ENCODE measurements around the gene RBBP8NL. TPM values are rescaled to one million over a fixed set of nuclear protein-coding genes. Genes with fewer than 3 reads are reported as not detected.
"Not testable (repeated sequence)": the region's sequence is repeated elsewhere in the genome, so short reads cannot be mapped to it uniquely, and the experiment has no call there.

RBBP8NL gene
- total RNA-seq, 2 experiments from 2014 or later = not detected

DNA sequence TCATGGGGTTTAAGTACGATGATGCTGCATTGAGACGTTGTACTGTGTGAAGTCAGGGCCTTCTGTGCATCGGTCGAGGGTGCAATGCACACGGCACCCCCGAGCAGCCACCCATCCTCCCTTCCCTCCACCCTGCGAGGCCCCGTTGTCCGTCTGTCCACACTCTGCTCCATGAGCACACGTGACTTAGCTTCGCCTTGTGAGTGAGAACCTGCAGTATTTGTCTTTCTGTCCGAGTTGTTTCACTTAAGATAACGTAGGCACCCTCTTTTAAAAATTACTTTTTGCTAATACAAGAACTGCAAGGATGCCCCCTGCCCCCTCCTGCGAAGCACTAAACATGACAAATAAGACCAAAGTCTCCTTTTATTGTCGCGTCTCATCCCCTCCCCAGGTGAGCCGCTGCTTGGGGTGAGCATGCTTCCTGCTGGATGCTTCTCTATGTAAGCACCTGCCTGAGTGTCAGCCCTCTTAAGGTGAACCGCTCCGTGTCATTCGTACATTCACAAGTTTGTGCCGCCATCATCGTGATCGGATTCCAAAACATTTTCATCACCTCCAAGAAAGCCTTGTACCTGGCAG is 3.6 kb upstream of the RBBP8NL start:
- intact Hi-C loops (cut with DNase I, micrococcal nuclease) = no loop called here

DNA sequence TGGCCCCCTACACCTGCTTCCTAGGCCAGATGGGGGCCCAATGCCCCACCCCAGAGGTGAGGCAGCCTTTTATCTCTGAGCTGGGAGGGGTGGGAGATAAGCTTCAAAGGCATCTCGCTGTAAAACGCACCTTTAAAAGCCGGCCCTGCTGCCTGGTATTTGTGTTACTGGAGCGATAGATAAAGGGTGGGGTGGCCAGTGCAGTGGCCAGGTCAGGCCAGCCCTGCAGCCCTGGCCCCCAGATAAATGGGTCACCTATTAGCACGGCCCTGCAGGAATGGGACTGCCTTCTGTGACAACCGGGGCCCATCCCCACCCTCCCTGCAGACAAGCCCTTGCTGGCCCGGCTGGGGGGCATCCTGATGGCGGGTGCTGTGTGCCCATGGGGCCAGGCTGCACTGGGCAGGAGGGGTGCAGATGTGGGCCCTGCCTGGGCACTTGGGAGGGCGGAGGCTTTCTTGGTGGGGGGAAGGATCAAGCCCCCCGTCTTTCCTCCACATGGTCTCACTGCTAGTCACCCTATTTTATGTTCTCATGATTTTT is 3.0 kb upstream of the RBBP8NL start:
- DNase-seq (no peak), ATAC-seq (no peak)
- CTCF ChIA-PET = no interaction called here
- Mint-ChIP-seq H3K27me3 (peaks cover 8% of the 10 kb centered on the region), H3K4me3 (no peak overlapping the region), H3K4me1 (no peaks in the 10 kb centered on the region), H3K9me3 (ENCODE audit: low read depth) (no peaks in the 10 kb centered on the region), H3K27ac (no peak overlapping the region), H3K36me3 (ENCODE audit: low read depth) (no peaks in the 10 kb centered on the region)
- intact Hi-C loops (cut with DNase I, micrococcal nuclease) = no loop called here
- POLR2A ChIA-PET = no interaction called here

More for the DNA sequence above, 3.6 kb upstream of the RBBP8NL start:
- Mint-ChIP-seq H3K4me3 (no peak overlapping the region), H3K4me1 (no peaks in the 10 kb centered on the region), H3K27ac (no peak overlapping the region), H3K36me3 (ENCODE audit: low read depth) (no peaks in the 10 kb centered on the region), H3K9me3 (ENCODE audit: low read depth) (no peaks in the 10 kb centered on the region), H3K27me3 (peaks cover 9% of the 10 kb centered on the region)
- ATAC-seq (no peak), DNase-seq (no peak)
- CTCF ChIA-PET = no interaction called here
- POLR2A ChIA-PET = no interaction called here

DNA sequence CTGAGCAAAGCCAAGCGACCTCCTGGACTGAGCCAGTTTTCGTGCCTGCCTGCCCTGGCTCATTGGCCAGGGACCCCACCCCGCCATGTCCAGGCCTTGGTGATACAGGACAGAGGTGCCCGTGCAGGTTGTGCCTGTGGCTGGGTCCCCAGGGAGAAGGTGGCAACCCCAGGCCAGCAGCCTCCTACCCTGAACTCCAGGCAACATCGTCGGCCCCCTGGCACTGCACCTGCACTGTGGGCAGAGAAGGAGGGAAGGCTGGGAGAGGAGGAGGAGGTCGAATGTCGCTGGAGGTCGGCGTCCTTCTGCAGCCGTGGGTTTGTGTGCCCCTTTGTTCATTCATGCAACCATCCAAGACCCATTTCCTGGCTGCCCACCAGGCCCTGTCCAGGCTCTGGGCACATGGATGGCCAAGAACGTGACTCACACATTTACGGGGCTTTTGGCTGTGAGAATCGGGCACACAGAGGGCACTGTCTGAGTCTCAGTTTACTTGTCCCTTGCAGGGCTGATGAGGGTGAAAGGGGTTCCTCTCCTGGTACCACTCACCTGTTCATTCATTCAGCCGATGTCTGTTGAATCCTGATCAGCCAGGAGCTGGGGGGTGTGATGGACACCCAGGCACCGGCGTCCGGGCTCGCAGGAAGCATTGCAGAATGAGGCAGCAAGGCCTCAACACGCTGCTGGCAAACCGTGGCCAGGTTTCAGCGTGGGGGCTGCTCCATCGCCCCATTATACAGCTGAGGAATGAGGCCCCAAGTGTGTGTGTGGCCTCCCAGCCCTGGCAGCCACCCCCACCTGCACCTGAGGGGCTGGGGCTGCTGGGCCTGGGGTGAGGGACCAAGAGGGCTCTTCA is 2.3 kb upstream of the RBBP8NL start:
- no peaks in the 10 kb centered on the region for H3K4me1 Mint-ChIP-seq

DNA sequence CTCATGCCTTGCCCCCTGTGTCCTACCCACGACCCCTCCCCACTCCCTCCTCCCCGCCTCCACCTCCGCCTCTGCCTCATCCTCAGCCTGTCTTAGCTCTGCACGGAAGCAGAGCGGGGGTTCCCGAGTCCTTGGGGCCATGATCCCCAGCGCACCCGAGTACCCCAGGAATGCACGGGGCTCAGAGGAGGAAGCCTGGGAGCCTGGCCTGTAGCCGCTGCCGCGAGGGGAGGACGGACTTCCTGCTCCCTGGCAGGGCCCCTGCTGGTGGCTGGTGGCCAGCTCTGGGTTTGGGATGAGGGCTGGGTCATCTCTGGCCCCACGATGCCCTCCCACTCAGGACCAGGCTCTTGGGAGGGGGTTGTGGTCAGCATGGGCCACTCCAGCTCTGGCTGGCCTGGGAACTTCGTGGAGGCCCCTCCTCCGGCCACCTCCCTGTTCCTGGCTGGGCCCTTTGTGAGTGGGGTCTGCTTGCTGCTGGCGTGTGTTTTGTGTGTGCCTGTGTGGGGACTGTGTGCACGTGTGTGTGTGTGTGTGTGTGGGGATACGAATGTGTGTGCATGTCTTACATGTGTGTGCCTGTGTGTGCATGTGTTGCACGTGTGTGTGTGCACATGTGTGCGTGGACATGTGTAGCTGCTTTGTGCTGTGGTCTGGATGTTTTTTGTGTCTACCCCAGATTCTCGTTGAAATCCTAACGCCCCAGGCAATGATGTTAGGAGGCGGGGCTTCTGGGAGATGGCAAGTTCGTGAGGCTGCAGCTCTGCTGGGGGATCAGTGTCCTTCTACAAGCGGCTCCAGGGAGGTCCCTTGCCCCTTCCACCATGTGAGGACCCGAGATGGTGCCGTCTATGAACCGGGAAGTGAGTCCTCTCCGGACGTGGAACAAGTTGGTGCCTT is 1.3 kb upstream of the RBBP8NL start:
- H3K27ac Mint-ChIP-seq = no peak overlapping the region
- POLR2A ChIA-PET = no interaction called here
- no peaks in the 10 kb centered on the region for H3K9me3 Mint-ChIP-seq (ENCODE audit: low read depth)
- H3K27me3 Mint-ChIP-seq = peaks cover 3% of the 10 kb centered on the region
- CTCF ChIA-PET = interaction anchor here (0.7 kb wide), 1 partner anchor 34 kb away, joined by 3 read pairs; no protein-coding TSS in a partner anchor
- no peak for ATAC-seq
- H3K4me3 Mint-ChIP-seq = no peak overlapping the region
- intact Hi-C loops (cut with DNase I, micrococcal nuclease) = no loop called here
- DNase-seq = no peak
- H3K36me3 Mint-ChIP-seq (ENCODE audit: low read depth) = no peaks in the 10 kb centered on the region
- no peaks in the 10 kb centered on the region for H3K4me1 Mint-ChIP-seq

More for the DNA sequence above, 2.3 kb upstream of the RBBP8NL start:
- no peak overlapping the region for H3K27ac Mint-ChIP-seq
- POLR2A ChIA-PET = no interaction called here
- H3K36me3 Mint-ChIP-seq (ENCODE audit: low read depth) = no peaks in the 10 kb centered on the region
- DNase-seq = no peak
- intact Hi-C loops (cut with DNase I, micrococcal nuclease) = no loop called here
- no peak for ATAC-seq
- peaks cover 6% of the 10 kb centered on the region for H3K27me3 Mint-ChIP-seq
- CTCF ChIA-PET = no interaction called here
- no peaks in the 10 kb centered on the region for H3K9me3 Mint-ChIP-seq (ENCODE audit: low read depth)
- H3K4me3 Mint-ChIP-seq = no peak overlapping the region

DNA sequence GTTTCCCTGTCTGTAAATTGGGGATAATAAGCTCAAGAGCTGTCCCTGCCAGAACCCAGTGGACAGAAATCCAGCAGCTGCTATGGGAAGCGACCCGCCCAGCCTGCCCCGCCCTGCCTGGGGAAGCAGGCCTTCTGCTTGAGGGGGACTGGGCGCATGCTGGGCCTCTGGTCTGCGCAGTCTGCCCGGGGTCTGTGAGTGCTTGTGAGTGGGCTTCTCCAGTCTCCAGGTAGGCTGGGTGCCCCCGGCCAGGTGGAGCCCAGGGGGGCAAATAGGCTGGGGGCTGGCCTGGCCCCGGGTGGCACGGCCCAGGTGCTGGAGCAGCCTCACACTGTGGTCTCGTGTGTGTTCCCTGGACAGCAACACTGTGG is 648 bp upstream of the RBBP8NL start:
- Mint-ChIP-seq H3K9me3 (ENCODE audit: low read depth) (no peaks in the 10 kb centered on the region), H3K27me3 (peaks cover 2% of the 10 kb centered on the region), H3K4me3 (no peak overlapping the region), H3K4me1 (no peaks in the 10 kb centered on the region), H3K36me3 (ENCODE audit: low read depth) (no peaks in the 10 kb centered on the region), H3K27ac (no peak overlapping the region)
- CTCF ChIA-PET = no interaction called here
- POLR2A ChIA-PET = no interaction called here
- intact Hi-C loops (cut with DNase I, micrococcal nuclease) = no loop called here
- ATAC-seq = no peak
- DNase-seq = no peak

DNA sequence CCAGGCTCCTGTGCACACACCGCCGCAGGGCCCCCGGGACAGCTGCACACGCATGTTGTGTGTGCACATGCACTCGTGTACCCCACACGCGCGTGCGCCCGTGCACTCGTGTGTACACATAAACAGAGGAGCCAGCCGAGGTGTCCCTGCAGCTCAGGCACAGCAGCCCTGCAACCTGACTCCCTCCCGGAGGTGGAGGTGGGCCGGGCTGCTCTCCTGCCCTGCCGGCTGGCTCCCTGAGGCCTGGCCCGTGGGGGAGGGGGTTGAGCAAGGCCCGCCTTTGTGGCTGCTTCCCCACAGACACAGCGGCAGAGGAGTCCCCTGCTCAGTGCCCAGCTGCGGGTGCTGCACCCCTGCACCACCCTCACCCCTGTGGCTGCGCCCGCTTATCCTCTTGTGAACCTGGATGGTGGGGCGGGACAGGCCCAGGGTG is 624 bp downstream of the RBBP8NL start:
- ChIA-PET CTCF (no interaction called here), POLR2A (no interaction called here)
- no peaks in the 10 kb centered on the region for H3K9me3 Mint-ChIP-seq (ENCODE audit: low read depth)

DNA sequence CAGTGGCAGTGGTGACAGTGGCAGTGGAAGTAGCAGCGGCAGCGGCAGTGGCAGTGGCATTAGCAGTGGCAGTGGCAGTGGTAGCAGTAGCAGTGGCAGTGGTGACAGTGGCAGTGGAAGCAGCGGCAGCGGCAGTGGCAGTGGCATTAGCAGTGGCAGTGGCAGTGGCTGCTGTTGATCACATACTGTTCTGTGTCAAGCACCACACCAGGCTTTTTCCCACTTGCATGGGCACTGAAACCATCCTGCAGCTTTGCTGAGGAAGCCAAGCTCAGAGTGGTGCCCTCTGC is 1.3 kb downstream of the RBBP8NL start:
- H3K36me3 Mint-ChIP-seq (ENCODE audit: low read depth); DNase-seq; CTCF ChIA-PET; H3K27ac Mint-ChIP-seq; H3K4me1 Mint-ChIP-seq; ATAC-seq; H3K27me3 Mint-ChIP-seq; H3K4me3 Mint-ChIP-seq; intact Hi-C loops (cut with DNase I, micrococcal nuclease); POLR2A ChIA-PET; H3K9me3 Mint-ChIP-seq (ENCODE audit: low read depth): not testable (repeated sequence)

More for the DNA sequence above, 624 bp downstream of the RBBP8NL start:
- H3K27me3 Mint-ChIP-seq = peaks cover 2% of the 10 kb centered on the region
- H3K4me1 Mint-ChIP-seq = no peaks in the 10 kb centered on the region
- H3K4me3 Mint-ChIP-seq = no peak overlapping the region
- DNase-seq (no peak), ATAC-seq (no peak)
- intact Hi-C loops (cut with DNase I, micrococcal nuclease) = no loop called here
- H3K36me3 Mint-ChIP-seq (ENCODE audit: low read depth) = no peaks in the 10 kb centered on the region
- no peak overlapping the region for H3K27ac Mint-ChIP-seq

DNA sequence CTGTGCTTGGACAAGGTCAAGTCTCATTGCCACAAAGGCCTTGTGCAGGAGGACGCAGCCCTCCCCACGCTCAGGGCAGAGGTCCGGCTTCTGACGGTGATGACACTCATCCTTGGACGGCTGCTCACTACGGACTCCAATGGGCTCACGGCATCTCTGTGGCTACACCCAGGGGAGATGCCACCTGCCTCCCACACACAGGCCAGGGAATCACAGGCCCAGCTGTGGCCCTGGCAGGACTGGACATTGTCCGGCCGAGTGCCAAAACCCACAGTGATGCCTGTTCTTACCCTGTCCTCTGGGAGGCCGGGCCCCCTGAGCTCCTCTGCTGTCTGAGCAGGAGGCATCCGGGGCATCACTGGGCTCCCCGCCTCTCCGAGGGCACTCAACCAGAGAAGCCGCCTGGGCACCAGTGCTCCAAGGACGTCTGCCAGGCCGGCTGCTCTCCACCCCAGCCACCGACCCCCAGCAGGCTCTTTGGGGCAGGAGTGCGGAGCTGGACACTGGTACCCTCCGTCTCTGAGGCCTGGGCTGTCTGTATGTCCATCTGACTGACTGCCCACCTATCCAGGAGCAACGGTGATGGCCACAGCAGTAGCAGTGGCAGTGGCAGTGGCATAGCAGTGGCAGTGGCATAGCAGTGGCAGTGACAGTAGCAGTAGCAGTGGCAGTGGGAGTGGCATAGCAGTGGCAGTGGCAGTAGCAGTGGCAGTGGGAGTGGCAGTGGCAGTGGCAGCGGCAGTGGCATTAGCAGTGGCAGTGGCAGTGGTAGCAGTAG is 1.9 kb downstream of the RBBP8NL start:
- Mint-ChIP-seq H3K4me1 (no peaks in the 10 kb centered on the region), H3K9me3 (ENCODE audit: low read depth) (peaks cover 3% of the 10 kb centered on the region), H3K27ac (no peak overlapping the region), H3K36me3 (ENCODE audit: low read depth) (no peaks in the 10 kb centered on the region), H3K27me3 (peaks cover 2% of the 10 kb centered on the region), H3K4me3 (no peak overlapping the region)
- ChIA-PET POLR2A (no interaction called here), CTCF (no interaction called here)
- intact Hi-C loops (cut with DNase I, micrococcal nuclease) = no loop called here
- no peak for ATAC-seq
- DNase-seq = no peak

DNA sequence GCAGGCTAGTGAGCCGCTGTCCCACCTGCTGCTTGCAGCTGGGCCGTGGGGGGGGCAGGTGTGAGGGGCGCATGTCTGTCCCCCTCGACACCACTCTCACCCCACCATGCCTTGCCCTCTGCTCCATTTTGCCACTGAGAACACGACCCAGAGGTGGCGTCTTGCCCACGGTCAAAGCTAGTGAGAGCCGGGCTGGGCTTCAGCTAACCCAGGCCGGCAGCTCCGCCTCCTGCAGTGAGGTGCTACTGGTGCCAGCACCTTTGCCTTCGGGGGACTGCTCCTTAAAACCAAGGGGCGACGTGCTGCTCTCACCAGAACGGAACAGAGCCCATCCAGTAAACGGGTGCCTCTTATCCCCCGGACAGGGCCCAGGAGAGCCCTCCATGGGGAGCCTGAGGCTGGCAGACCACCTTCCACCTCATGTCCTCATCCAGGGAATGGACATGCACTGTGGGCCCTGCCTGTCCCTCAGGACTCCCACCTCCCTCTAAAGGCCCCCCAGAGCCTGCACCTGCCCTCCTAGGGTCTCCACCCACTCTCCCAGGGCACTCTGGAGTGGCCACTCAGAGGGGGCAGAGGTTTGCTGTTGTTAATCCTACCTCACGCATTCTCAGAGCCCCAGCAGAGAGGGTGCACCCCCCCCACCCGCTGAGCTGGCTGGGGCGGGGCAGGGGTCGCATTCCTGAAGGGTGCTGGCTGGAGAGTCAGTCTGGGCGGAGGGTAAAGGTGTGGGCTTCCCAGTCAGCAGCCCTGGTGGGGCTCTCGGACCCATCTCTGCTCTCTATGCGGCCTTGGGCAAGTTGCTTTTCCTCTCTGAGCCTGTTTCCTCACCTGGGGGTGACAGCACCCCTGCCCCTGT is 2.9 kb downstream of the RBBP8NL start:
- H3K9me3 Mint-ChIP-seq (ENCODE audit: low read depth) = peaks cover 3% of the 10 kb centered on the region
- CTCF ChIA-PET = no interaction called here
- H3K4me1 Mint-ChIP-seq = no peaks in the 10 kb centered on the region
- POLR2A ChIA-PET = no interaction called here
- H3K4me3 Mint-ChIP-seq = no peak overlapping the region
- no peak overlapping the region for H3K27ac Mint-ChIP-seq
- H3K36me3 Mint-ChIP-seq (ENCODE audit: low read depth) = no peaks in the 10 kb centered on the region
- DNase-seq (no peak), ATAC-seq (no peak)
- H3K27me3 Mint-ChIP-seq = peaks cover 2% of the 10 kb centered on the region
- intact Hi-C loops (cut with DNase I, micrococcal nuclease) = no loop called here

DNA sequence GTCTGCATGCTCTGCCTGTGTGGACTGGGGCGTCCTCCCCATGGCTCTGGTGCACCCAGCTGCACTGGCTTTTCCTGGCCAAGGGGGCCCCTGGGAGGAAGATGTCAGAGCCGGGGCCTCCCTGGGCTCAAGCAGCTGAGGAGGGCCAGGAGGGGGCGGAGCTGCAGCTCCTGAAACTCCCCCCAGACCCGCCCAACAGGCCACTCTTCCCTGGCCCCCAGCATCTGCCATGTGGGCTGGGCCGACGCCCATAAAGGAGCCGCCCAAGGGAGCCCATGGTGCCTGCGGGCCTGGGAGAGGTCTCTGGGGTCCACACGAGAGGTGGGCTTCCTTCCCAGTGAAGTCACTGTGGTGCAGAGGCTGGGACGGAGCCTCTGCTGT is 4.0 kb downstream of the RBBP8NL start:
- CTCF ChIA-PET = no interaction called here
- H3K4me3 Mint-ChIP-seq = no peak overlapping the region
- H3K4me1 Mint-ChIP-seq = no peaks in the 10 kb centered on the region
- no peaks in the 10 kb centered on the region for H3K36me3 Mint-ChIP-seq (ENCODE audit: low read depth)
- POLR2A ChIA-PET = no interaction called here
- H3K27me3 Mint-ChIP-seq = peaks cover 2% of the 10 kb centered on the region
- no peak overlapping the region for H3K27ac Mint-ChIP-seq
- intact Hi-C loops (cut with DNase I, micrococcal nuclease) = no loop called here
- ATAC-seq (no peak), DNase-seq (no peak)
- peaks cover 3% of the 10 kb centered on the region for H3K9me3 Mint-ChIP-seq (ENCODE audit: low read depth)
